Endometrial microvascular endothelial cells (primary cell): ENCODE results near the gene EAF2. TPM values are rescaled to one million over a fixed set of nuclear protein-coding genes. Genes with fewer than 3 reads are reported as not detected.

ENCODE experiments used
- in situ Hi-C: cut with HindIII; loops from 2 replicates; pipeline ENCODE4 v1.10.0; 2017; ENCODE audit warnings: low sequenced_read_pairs, low pct_unique_long_range_greater_than_20kb; ENCODE audit errors: inconsistent ontology term
- total RNA-seq: library from RNA; depleted of rRNA; stranded (reverse); fragments of >200 nt; gene quantifications from one replicate; pipeline ENCODE4 v1.2.3, GENCODE V29; 2015; ENCODE audit errors: inconsistent ontology term

EAF2 gene
- total RNA-seq, result 3.7 TPM

- in situ Hi-C loops, result no loop called here
Measured at GRCh38 chr3:121834671-121835464, at the start of gene EAF2, which contains the start of gene IQCB1. EAF2 (plus strand) TSS chr3:121835209; CDS start chr3:121835286, 77 bp downstream. IQCB1 (minus strand) TSS chr3:121835060; CDS start chr3:121828960, 6,100 bp downstream.

- in situ Hi-C loops, result no loop called here
Measured at GRCh38 chr3:121786485-121786884, 48.5 kb upstream of the EAF2 start.

- in situ Hi-C loops, result no loop called here
Measured at GRCh38 chr3:121793078-121793477, 41.9 kb upstream of the EAF2 start.

GRCh38 chr3:121794264-121794983 lies 40.6 kb upstream of the EAF2 start:
- in situ Hi-C loops, result no loop called here

- in situ Hi-C loops, result no loop called here
Measured at GRCh38 chr3:121796970-121797369, 38.0 kb upstream of the EAF2 start.

GRCh38 chr3:121800906-121801305 lies 34.1 kb upstream of the EAF2 start:
- in situ Hi-C loops, result no loop called here

GRCh38 chr3:121803771-121804320 lies 31.2 kb upstream of the EAF2 start:
- in situ Hi-C loops, result no loop called here

GRCh38 chr3:121809249-121809648 lies 25.8 kb upstream of the EAF2 start:
- in situ Hi-C loops, result no loop called here

GRCh38 chr3:121817753-121818152 lies 17.3 kb upstream of the EAF2 start:
- in situ Hi-C loops, result no loop called here

GRCh38 chr3:121818578-121818977 lies 16.4 kb upstream of the EAF2 start:
- in situ Hi-C loops, result no loop called here

GRCh38 chr3:121819236-121819635 lies 15.8 kb upstream of the EAF2 start:
- in situ Hi-C loops, result no loop called here

- in situ Hi-C loops, result no loop called here
Measured at GRCh38 chr3:121821421-121822199, 13.4 kb upstream of the EAF2 start.

GRCh38 chr3:121822973-121823372 lies 12.0 kb upstream of the EAF2 start:
- in situ Hi-C loops, result no loop called here

GRCh38 chr3:121834157-121834670 lies 795 bp upstream of the EAF2 start:
- in situ Hi-C loops, result no loop called here

- in situ Hi-C loops, result no loop called here
Measured at GRCh38 chr3:121835465-121835801, 424 bp downstream of the EAF2 start.

GRCh38 chr3:121836064-121836463 lies 1.1 kb downstream of the EAF2 start:
- in situ Hi-C loops, result no loop called here

- in situ Hi-C loops, result no loop called here
Measured at GRCh38 chr3:121836481-121836880, 1.5 kb downstream of the EAF2 start.

- in situ Hi-C loops, result no loop called here
Measured at GRCh38 chr3:121839962-121840361, 5.0 kb downstream of the EAF2 start.

- in situ Hi-C loops, result no loop called here
Measured at GRCh38 chr3:121844892-121845291, 9.9 kb downstream of the EAF2 start.
